Mucosa of descending colon (tissue), 3 donors: ENCODE data around the gene FAM184B. TPM values are rescaled to one million over a fixed set of nuclear protein-coding genes. Genes with fewer than 3 reads are reported as not detected.

ENCODE experiments used
- ATAC-seq: fragments of 200-7000 bp; cut with Tn5 transposase; one replicate; pipeline ENCODE4 v1.9.1; 2020; ENCODE audit warnings: mild to moderate bottlenecking, moderate library complexity
- DNase-seq, 3 donors: peaks; one replicate each; pipeline ENCODE4 v3.0.0-alpha.2; 2020
- H3K36me3 ChIP-seq: fragments of 200-600 bp; one replicate; pipeline ENCODE4 v1.8.0; 2021; ENCODE audit warnings: low read depth, mild to moderate bottlenecking
- H3K4me1 ChIP-seq: fragments of 200-600 bp; one replicate; pipeline ENCODE4 v1.8.0; 2021; ENCODE audit warnings: low read depth, mild to moderate bottlenecking
- H3K4me3 ChIP-seq: fragments of 200-600 bp; one replicate; pipeline ENCODE4 v1.8.0; 2021; ENCODE audit warnings: mild to moderate bottlenecking
- H3K9me3 ChIP-seq: fragments of 200-600 bp; one replicate; pipeline ENCODE4 v1.8.0; 2021; ENCODE audit warnings: mild to moderate bottlenecking
- CTCF ChIP-seq: fragments of 200-600 bp; IDR thresholded peaks from one replicate; pipeline ENCODE4 v1.8.0; 2022; ENCODE audit warnings: antibody characterized with exemption, mild to moderate bottlenecking
- intact Hi-C, 2 donors: fragments of 100-400 bp; cut with DNase I in 1 of 2; cut with micrococcal nuclease in 1 of 2; formaldehyde crosslinking; loops; one replicate each; pipeline versions ENCODE4 v1.11.0 to v1.11.1; 2022; cut with DNase I, micrococcal nuclease
- total RNA-seq, 3 donors: library from RNA; stranded (reverse); fragmentation: NEBNext Ultra II Directional in 2 of 3; extraction: Animal tissue kit (Norgen Biotek cat#: 25700) in 2 of 3; gene quantifications; one replicate each; pipeline versions ENCODE4 v1.2.1 to v1.2.4, GENCODE V29; 2021 to 2023
- donor health status: DM: no; HTN: no; CAD: no; lungs with moderate emphysema.
- donor health status: DM: no; HTN: no; CAD: no.
- donor health status: DM: no; HTN: yes; CAD: no.

FAM184B gene
- total RNA-seq, 3 donors from 2014 or later: 0.13 to 0.61 (median 0.41) TPM

GRCh38 chr4:17771284-17771908, 10.0 kb downstream of the FAM184B start:
- Histone ChIP-seq H3K4me3 (no peak overlapping the region), H3K4me1 (no peaks in the 10 kb centered on the region), H3K9me3 (no peaks in the 10 kb centered on the region), H3K36me3 (no peaks in the 10 kb centered on the region)
- ATAC-seq: no peak
- TF ChIP-seq CTCF: no peak
- DNase-seq: no peak
- intact Hi-C loops: no loop called here

- no peak for DNase-seq
- TF ChIP-seq CTCF: no peak
- intact Hi-C loops: no loop called here
Measured at GRCh38 chr4:17770845-17771244, 10.6 kb downstream of the FAM184B start.

GRCh38 chr4:17769406-17770174, 11.8 kb downstream of the FAM184B start:
- no peaks in the 10 kb centered on the region for H3K36me3 ChIP-seq
- intact Hi-C loops: no loop called here
- H3K9me3 ChIP-seq: no peaks in the 10 kb centered on the region
- no peak for DNase-seq
- no peak for ATAC-seq
- no peak overlapping the region for H3K4me3 ChIP-seq
- no peaks in the 10 kb centered on the region for H3K4me1 ChIP-seq
- no peak for TF ChIP-seq CTCF

More at GRCh38 chr4:17770845-17771244, 10.6 kb downstream of the FAM184B start:
- no peaks in the 10 kb centered on the region for H3K4me1 ChIP-seq
- H3K4me3 ChIP-seq: no peak overlapping the region
- no peak for ATAC-seq
- no peaks in the 10 kb centered on the region for H3K36me3 ChIP-seq
- no peaks in the 10 kb centered on the region for H3K9me3 ChIP-seq

GRCh38 chr4:17766826-17767458, 14.5 kb downstream of the FAM184B start:
- H3K36me3 ChIP-seq: no peaks in the 10 kb centered on the region
- intact Hi-C loops: no loop called here
- no peaks in the 10 kb centered on the region for H3K4me1 ChIP-seq
- DNase-seq: no peak
- H3K9me3 ChIP-seq: no peaks in the 10 kb centered on the region
- TF ChIP-seq CTCF: no peak
- no peak overlapping the region for H3K4me3 ChIP-seq
- no peak for ATAC-seq

- no peaks in the 10 kb centered on the region for H3K4me1 ChIP-seq
- no peak for TF ChIP-seq CTCF
- ATAC-seq: no peak
- no peak for DNase-seq
- no peak overlapping the region for H3K4me3 ChIP-seq
- intact Hi-C loops: no loop called here
- no peaks in the 10 kb centered on the region for H3K9me3 ChIP-seq
- no peaks in the 10 kb centered on the region for H3K36me3 ChIP-seq
Measured at GRCh38 chr4:17765514-17766286, 15.7 kb downstream of the FAM184B start.
